Endothelial cell (in vitro differentiated cells): Measurements from ENCODE around the gene ICAM2. TPM values are rescaled to one million over a fixed set of nuclear protein-coding genes. Genes with fewer than 3 reads are reported as not detected.
A peak's percentile ranks its signal among the peaks of the same experiment; 100 is the strongest.

ENCODE experiments used
- DNase-seq: peaks from one replicate; pipeline ENCODE4 v3.0.0; 2021; ENCODE audit warnings: low spot score
- H3K27ac Mint-ChIP-seq: one replicate; pipeline ENCODE4 v1.8.0; 2021; ENCODE audit warnings: mixed read lengths, inconsistent platforms; ENCODE audit not compliant: unreplicated experiment
- H3K27me3 Mint-ChIP-seq: one replicate; pipeline ENCODE4 v1.8.0; 2021; ENCODE audit warnings: mild to moderate bottlenecking, moderate library complexity, mixed read lengths, inconsistent platforms; ENCODE audit not compliant: unreplicated experiment
- H3K36me3 Mint-ChIP-seq: one replicate; pipeline ENCODE4 v1.8.0; 2021; ENCODE audit warnings: mild to moderate bottlenecking, low read depth, mixed read lengths, inconsistent platforms; ENCODE audit not compliant: unreplicated experiment
- H3K4me1 Mint-ChIP-seq: one replicate; pipeline ENCODE4 v1.8.0; 2021; ENCODE audit warnings: mild to moderate bottlenecking, mixed read lengths, inconsistent platforms; ENCODE audit not compliant: unreplicated experiment
- H3K4me3 Mint-ChIP-seq: one replicate; pipeline ENCODE4 v1.8.0; 2021; ENCODE audit warnings: mild to moderate bottlenecking, mixed read lengths, inconsistent platforms; ENCODE audit not compliant: unreplicated experiment
- H3K9me3 Mint-ChIP-seq: one replicate; pipeline ENCODE4 v1.8.0; 2021; ENCODE audit warnings: mixed read lengths, inconsistent platforms; ENCODE audit not compliant: unreplicated experiment
- CTCF ChIP-seq: fragments of 200-600 bp; sonication (generic); IDR thresholded peaks from one replicate; pipeline ENCODE4 v1.5.0; 2021; ENCODE audit warnings: antibody characterized with exemption; ENCODE audit not compliant: unreplicated experiment
- total RNA-seq: library from RNA; stranded (reverse); fragmentation: NEBNext Ultra II Directional; extraction: Animal tissue kit (Norgen Biotek cat#: 25700); gene quantifications from one replicate; pipeline ENCODE4 v1.2.1, GENCODE V29; 2021; ENCODE audit not compliant: unreplicated experiment

ICAM2 gene
- total RNA-seq, 1 donor from 2014 or later = 52.1 TPM

GRCh38 chr17:64003526-64004121, 16.8 kb downstream of the ICAM2 start:
- TF ChIP-seq CTCF = no peak
- Mint-ChIP-seq H3K4me3 (peak overlapping the region; percentile 65), H3K36me3 (peaks cover 22% of the 10 kb centered on the region), H3K4me1 (peaks cover 52% of the 10 kb centered on the region), H3K27me3 (peaks cover 18% of the 10 kb centered on the region), H3K9me3 (no peaks in the 10 kb centered on the region), H3K27ac (no peak overlapping the region)
- DNase-seq = no peak

GRCh38 chr17:64002658-64003525, 17.5 kb downstream of the ICAM2 start:
- no peaks in the 10 kb centered on the region for H3K9me3 Mint-ChIP-seq
- H3K4me3 Mint-ChIP-seq = peak overlapping the region; percentile 65
- TF ChIP-seq CTCF = no peak
- no peak overlapping the region for H3K27ac Mint-ChIP-seq
- peaks cover 16% of the 10 kb centered on the region for H3K27me3 Mint-ChIP-seq
- H3K36me3 Mint-ChIP-seq = peaks cover 22% of the 10 kb centered on the region
- peaks cover 46% of the 10 kb centered on the region for H3K4me1 Mint-ChIP-seq
- no peak for DNase-seq

GRCh38 chr17:64001763-64002529, 18.5 kb downstream of the ICAM2 start:
- TF ChIP-seq CTCF = no peak
- DNase-seq = no peak
- Mint-ChIP-seq H3K4me1 (peaks cover 46% of the 10 kb centered on the region), H3K4me3 (no peak overlapping the region), H3K9me3 (no peaks in the 10 kb centered on the region), H3K36me3 (peaks cover 22% of the 10 kb centered on the region), H3K27ac (no peak overlapping the region), H3K27me3 (peaks cover 19% of the 10 kb centered on the region)

GRCh38 chr17:64001091-64001579, 19.3 kb downstream of the ICAM2 start:
- Mint-ChIP-seq H3K4me3 (no peak overlapping the region), H3K4me1 (peaks cover 48% of the 10 kb centered on the region), H3K27me3 (peaks cover 22% of the 10 kb centered on the region), H3K27ac (no peak overlapping the region), H3K36me3 (peaks cover 22% of the 10 kb centered on the region), H3K9me3 (no peaks in the 10 kb centered on the region)
- no peak for DNase-seq
- TF ChIP-seq CTCF = no peak
